K562 (cell line): ENCODE measurements around the gene HIVEP2. TPM values are rescaled to one million over a fixed set of nuclear protein-coding genes. Genes with fewer than 3 reads are reported as not detected.

Source experiments
- ATAC-seq: fragments of 200-7000 bp; cut with Tn5 transposase; 3 replicates; pipeline ENCODE4 v1.9.1; 2020; ENCODE audit warnings: moderate library complexity
- BruUV-seq: library from RNA; stranded (reverse); fragments of 400-500 nt; replicated peaks from 2 replicates; lab custom pipeline; 2021; lab: Mats Ljungman, UMichigan
- CTCF ChIA-PET: fragments of 300-600 bp; formaldehyde crosslinking; extraction: SDS; loops from one replicate; lab custom pipeline; 2021; ENCODE audit warnings: low intra/inter-chr PET ratio; lab: Yijun Ruan, JAX
- POLR2A ChIA-PET: fragments of 300-600, 350-650 bp; sonication (Branson Sonifier 250); formaldehyde crosslinking; extraction: SDS; loops from one replicate; lab custom pipeline; 2021; ENCODE audit warnings: antibody characterized with exemption, inconsistent platforms; lab: Yijun Ruan, JAX
- DNase-seq, 4 experiments: peaks; one replicate each; pipeline versions ENCODE4 v3.0.0 to v3.0.0-alpha.2; 2011 to 2018; ENCODE audit warnings: low spot score in 3 of 4, mixed read lengths in 3 of 4; ENCODE audit errors: extremely low read depth in 1 of 4
- FAIRE-seq: peaks from 2 replicates; lab custom pipeline; 2011; peaks lifted over from hg19 to GRCh38; lab: Jason Lieb, UNC
- H2AFZ ChIP-seq: 2 replicates; pipeline ENCODE4 v1.6.0; 2011; ENCODE audit warnings: low read depth, low read length, control low read depth, inconsistent platforms
- H3K27ac ChIP-seq: fragments of 200-600 bp; 3 replicates; pipeline ENCODE4 v1.8.0; 2011; ENCODE audit warnings: low read depth, mild to moderate bottlenecking, control low read depth, inconsistent platforms, low read length, moderate library complexity, mixed read lengths; ENCODE audit errors: extremely low read depth
- H3K27me3 ChIP-seq, 2 experiments: fragments of 300-600 bp in 1 of 2; 2 replicates in 1 of 2; 3 replicates in 1 of 2; pipeline versions ENCODE4 v1.6.0 to v1.8.0; 2011; ENCODE audit warnings: inconsistent platforms in 2 of 2, low read length in 2 of 2, mild to moderate bottlenecking in 1 of 2, mixed read lengths in 1 of 2, moderate library complexity in 1 of 2; ENCODE audit not compliant: control insufficient read depth in 2 of 2, insufficient read depth in 2 of 2
- H3K36me3 ChIP-seq: fragments of 300-600 bp; 3 replicates; pipeline ENCODE4 v1.8.0; 2011; ENCODE audit warnings: mild to moderate bottlenecking, low read length, inconsistent platforms; ENCODE audit not compliant: control insufficient read depth, insufficient read depth
- H3K4me1 ChIP-seq, 2 experiments: fragments of 200-600 bp in 1 of 2; replicated peaks in 1 of 2; 2 replicates in 1 of 2; 3 replicates in 1 of 2; pipeline versions ENCODE4 v1.5.1 to v1.8.0; 2011; ENCODE audit warnings: inconsistent platforms in 2 of 2, low read length in 2 of 2, mild to moderate bottlenecking in 1 of 2, mixed read lengths in 1 of 2, moderate library complexity in 1 of 2; ENCODE audit not compliant: control insufficient read depth in 2 of 2, insufficient read depth in 2 of 2
- H3K4me2 ChIP-seq: 2 replicates; pipeline ENCODE4 v1.6.1; 2011; ENCODE audit warnings: low read length, control low read depth, inconsistent platforms, mixed read lengths; ENCODE audit not compliant: insufficient read depth
- H3K4me3 ChIP-seq: fragments of 200-600 bp; sonication (generic), shearing (Covaris generic); 2 replicates; pipeline ENCODE4 v1.5.1; 2016; ENCODE audit warnings: control low read depth, inconsistent platforms
- H3K79me2 ChIP-seq: fragments of 200-600 bp; 3 replicates; pipeline ENCODE4 v1.8.0; 2011; ENCODE audit warnings: low read length, inconsistent platforms; ENCODE audit not compliant: control insufficient read depth, insufficient read depth
- H3K9ac ChIP-seq, 2 experiments: 2 replicates each; pipeline versions ENCODE4 v1.6.0 to v1.6.1; 2011; ENCODE audit warnings: low read depth in 2 of 2, low read length in 2 of 2, control low read depth in 1 of 2, inconsistent platforms in 1 of 2, mild to moderate bottlenecking in 1 of 2, mixed read lengths in 1 of 2; ENCODE audit not compliant: insufficient read depth in 1 of 2
- H3K9me1 ChIP-seq: one replicate; pipeline ENCODE4 v1.6.0; 2011; ENCODE audit warnings: inconsistent platforms, mild to moderate bottlenecking, low read length, moderate library complexity; ENCODE audit not compliant: control insufficient read depth, insufficient read depth
- H3K9me3 ChIP-seq: replicated peaks from 2 replicates; pipeline ENCODE4 v1.5.1; 2011; ENCODE audit warnings: low read depth, low read length, inconsistent platforms; ENCODE audit not compliant: control insufficient read depth, insufficient read depth
- H4K20me1 ChIP-seq: replicated peaks from 2 replicates; pipeline ENCODE4 v1.6.1; 2011; ENCODE audit warnings: low read length, inconsistent platforms, mixed read lengths; ENCODE audit not compliant: control insufficient read depth, insufficient read depth
- BACH1 ChIP-seq: fragments of 200-800 bp; sonication (Bioruptor generic); IDR thresholded peaks from 2 replicates; pipeline ENCODE4 v1.6.1; 2016; ENCODE audit warnings: missing genetic modification characterization, missing compliant biosample characterization
- CHCHD3 ChIP-seq: fragments of 250-450 bp; sonication (Bioruptor Pico); IDR thresholded peaks from 2 replicates; pipeline ENCODE4 v2.1.2; 2022; ENCODE audit warnings: mild to moderate bottlenecking
- GABPB2 ChIP-seq: fragments of 250-450 bp; sonication (Bioruptor Pico); conservative IDR thresholded peaks from 2 replicates; pipeline ENCODE4 v1.5.1; 2021; ENCODE audit warnings: mild to moderate bottlenecking
- RB1 ChIP-seq: fragments of 450-650 bp; IDR thresholded peaks from 2 replicates; pipeline ENCODE4 v1.6.1; 2017; ENCODE audit warnings: low read depth, mild to moderate bottlenecking
- ZNF165 ChIP-seq: fragments of 250-450 bp; sonication (Bioruptor Pico); IDR thresholded peaks from 2 replicates; pipeline ENCODE4 v1.4.0; 2020; ENCODE audit warnings: borderline replicate concordance
- WGBS: fragments of 100-300 bp; shearing (Covaris generic); methylation state at CpG from one replicate; pipeline ENCODE4 v1.1.6; 2016; ENCODE audit warnings: low coverage, mixed read lengths; ENCODE audit not compliant: insufficient coverage; ENCODE audit errors: missing lambda C conversion rate; 5-methylcytosine and 5-hydroxymethylcytosine counted together
- in situ Hi-C: fragments of 300-500 bp; cut with MboI; formaldehyde crosslinking; loops from 4 replicates; pipeline ENCODE4 v1.15.0; 2018; ENCODE audit warnings: inconsistent platforms, mixed read lengths
- intact Hi-C: fragments of 100-400 bp; cut with micrococcal nuclease; formaldehyde crosslinking; loops from 2 replicates; pipeline ENCODE4 v1.14.2; 2022
- polyA plus RNA-seq, 8 experiments: library from polyadenylated mRNA; depleted of rRNA in 4 of 8; stranded (reverse) in 5 of 8; unstranded in 3 of 8; fragments of >200 nt; fragmentation: Nextera tagmentation in 2 of 8; fragmentation: Illumina TruSeq in 1 of 8; extraction: Ambion mirVana in 2 of 8; extraction: Trizol in 1 of 8; gene quantifications; 2 replicates each; pipeline versions ENCODE4 v1.2.1 to v1.2.3, GENCODE V29; 2011 to 2014; ENCODE audit warnings: inconsistent platforms in 1 of 8, missing spikeins in 1 of 8
- total RNA-seq, 7 experiments: library from RNA; depleted of rRNA in 6 of 7; stranded (reverse); fragments of >200 nt in 6 of 7; fragmentation: Illumina TruSeq in 2 of 7; extraction: Trizol in 2 of 7; gene quantifications; 2 replicates each; pipeline versions ENCODE4 v1.2.1 to v1.2.3, GENCODE V29; 2011 to 2021; ENCODE audit warnings: low replicate concordance in 1 of 7
- TF ChIP-seq, protein P1 (sequence below): fragments of 250-450 bp; sonication (Bioruptor Pico); IDR thresholded peaks from 2 replicates; pipeline ENCODE4 v1.8.0; 2021; ENCODE audit warnings: moderate library complexity, mild to moderate bottlenecking, inconsistent platforms
- TF ChIP-seq, protein P2 (sequence below): sonication (generic); formaldehyde crosslinking; IDR thresholded peaks from 2 replicates; pipeline ENCODE4 v1.8.0; 2023; ENCODE audit warnings: missing genetic modification reagents, mild to moderate bottlenecking, borderline replicate concordance
- TF ChIP-seq, protein P3 (sequence below): sonication (generic); formaldehyde crosslinking; IDR thresholded peaks from 2 replicates; pipeline ENCODE4 v1.8.0; 2023; ENCODE audit warnings: mild to moderate bottlenecking, missing genetic modification reagents

The HIVEP2 gene
- total and polyA plus RNA-seq, 9 of the 15 experiments (the other 6 are each of a cell fraction or from before 2014, with no cell fraction given) = under 0.01 to 1.2 (median 0.31) TPM

DNA sequence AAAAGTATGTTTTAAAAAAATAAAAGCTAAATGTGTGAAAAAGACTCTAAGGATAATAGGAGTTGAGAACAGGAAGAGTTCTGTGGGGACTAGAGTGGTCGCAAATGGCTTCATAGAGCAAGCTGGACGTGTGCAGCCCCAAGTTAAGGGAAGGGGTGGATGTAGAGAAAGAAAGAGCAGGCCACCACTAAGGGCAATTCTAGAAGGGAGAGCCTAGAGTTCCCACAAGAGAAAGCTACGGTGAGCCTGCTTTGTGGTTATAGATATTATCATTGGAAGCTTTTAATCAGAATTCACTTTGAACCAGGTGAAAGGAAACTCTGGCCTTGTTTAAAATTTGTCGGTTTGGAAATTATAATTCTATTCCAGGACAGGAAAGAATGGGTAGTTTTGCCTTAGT is 101.6 kb downstream of the HIVEP2 start:
- Histone ChIP-seq H3K4me1 (0 out of 5 replicates have a peak, but pooled peaks cover 0 to 3% of the 10 kb centered on the region in 2 experiments), H3K4me3 (no peak overlapping the region), H3K36me3 (no peaks in the 10 kb centered on the region), H3K9ac (no peak overlapping the region), H3K9me1 (no peaks in the 10 kb centered on the region), H3K27me3 (peaks cover 12 to 16% of the 10 kb centered on the region in 2 experiments; a peak in 4 of 5 replicates), H3K27ac (no peak overlapping the region), H3K79me2 (no peaks in the 10 kb centered on the region), H3K4me2 (no peak overlapping the region), H2AFZ (no peak overlapping the region), H3K9me3 (no peaks in the 10 kb centered on the region), H4K20me1 (no peaks in the 10 kb centered on the region)
- POLR2A ChIA-PET = interaction anchor here (1.0 to 1.2 kb wide), 2 partner anchors 10 to 49 kb away, joined by 3 to 4 read pairs; no protein-coding TSS in a partner anchor
- in situ Hi-C loops (no loop called here), intact Hi-C loops (no loop called here)
- WGBS = 0% methylated on average over 4 of the region's 4 CpGs
- TF ChIP-seq, protein P1, sequence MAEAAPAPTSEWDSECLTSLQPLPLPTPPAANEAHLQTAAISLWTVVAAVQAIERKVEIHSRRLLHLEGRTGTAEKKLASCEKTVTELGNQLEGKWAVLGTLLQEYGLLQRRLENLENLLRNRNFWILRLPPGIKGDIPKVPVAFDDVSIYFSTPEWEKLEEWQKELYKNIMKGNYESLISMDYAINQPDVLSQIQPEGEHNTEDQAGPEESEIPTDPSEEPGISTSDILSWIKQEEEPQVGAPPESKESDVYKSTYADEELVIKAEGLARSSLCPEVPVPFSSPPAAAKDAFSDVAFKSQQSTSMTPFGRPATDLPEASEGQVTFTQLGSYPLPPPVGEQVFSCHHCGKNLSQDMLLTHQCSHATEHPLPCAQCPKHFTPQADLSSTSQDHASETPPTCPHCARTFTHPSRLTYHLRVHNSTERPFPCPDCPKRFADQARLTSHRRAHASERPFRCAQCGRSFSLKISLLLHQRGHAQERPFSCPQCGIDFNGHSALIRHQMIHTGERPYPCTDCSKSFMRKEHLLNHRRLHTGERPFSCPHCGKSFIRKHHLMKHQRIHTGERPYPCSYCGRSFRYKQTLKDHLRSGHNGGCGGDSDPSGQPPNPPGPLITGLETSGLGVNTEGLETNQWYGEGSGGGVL = no peak
- TF ChIP-seq CHCHD3 (CRISPR knock-in tag) (no peak), ZNF165 (CRISPR knock-in tag) (no peak), GABPB2 (CRISPR knock-in tag) (no peak), RB1 (no peak), BACH1 (tag) (no peak)
- TF ChIP-seq, protein P2, sequence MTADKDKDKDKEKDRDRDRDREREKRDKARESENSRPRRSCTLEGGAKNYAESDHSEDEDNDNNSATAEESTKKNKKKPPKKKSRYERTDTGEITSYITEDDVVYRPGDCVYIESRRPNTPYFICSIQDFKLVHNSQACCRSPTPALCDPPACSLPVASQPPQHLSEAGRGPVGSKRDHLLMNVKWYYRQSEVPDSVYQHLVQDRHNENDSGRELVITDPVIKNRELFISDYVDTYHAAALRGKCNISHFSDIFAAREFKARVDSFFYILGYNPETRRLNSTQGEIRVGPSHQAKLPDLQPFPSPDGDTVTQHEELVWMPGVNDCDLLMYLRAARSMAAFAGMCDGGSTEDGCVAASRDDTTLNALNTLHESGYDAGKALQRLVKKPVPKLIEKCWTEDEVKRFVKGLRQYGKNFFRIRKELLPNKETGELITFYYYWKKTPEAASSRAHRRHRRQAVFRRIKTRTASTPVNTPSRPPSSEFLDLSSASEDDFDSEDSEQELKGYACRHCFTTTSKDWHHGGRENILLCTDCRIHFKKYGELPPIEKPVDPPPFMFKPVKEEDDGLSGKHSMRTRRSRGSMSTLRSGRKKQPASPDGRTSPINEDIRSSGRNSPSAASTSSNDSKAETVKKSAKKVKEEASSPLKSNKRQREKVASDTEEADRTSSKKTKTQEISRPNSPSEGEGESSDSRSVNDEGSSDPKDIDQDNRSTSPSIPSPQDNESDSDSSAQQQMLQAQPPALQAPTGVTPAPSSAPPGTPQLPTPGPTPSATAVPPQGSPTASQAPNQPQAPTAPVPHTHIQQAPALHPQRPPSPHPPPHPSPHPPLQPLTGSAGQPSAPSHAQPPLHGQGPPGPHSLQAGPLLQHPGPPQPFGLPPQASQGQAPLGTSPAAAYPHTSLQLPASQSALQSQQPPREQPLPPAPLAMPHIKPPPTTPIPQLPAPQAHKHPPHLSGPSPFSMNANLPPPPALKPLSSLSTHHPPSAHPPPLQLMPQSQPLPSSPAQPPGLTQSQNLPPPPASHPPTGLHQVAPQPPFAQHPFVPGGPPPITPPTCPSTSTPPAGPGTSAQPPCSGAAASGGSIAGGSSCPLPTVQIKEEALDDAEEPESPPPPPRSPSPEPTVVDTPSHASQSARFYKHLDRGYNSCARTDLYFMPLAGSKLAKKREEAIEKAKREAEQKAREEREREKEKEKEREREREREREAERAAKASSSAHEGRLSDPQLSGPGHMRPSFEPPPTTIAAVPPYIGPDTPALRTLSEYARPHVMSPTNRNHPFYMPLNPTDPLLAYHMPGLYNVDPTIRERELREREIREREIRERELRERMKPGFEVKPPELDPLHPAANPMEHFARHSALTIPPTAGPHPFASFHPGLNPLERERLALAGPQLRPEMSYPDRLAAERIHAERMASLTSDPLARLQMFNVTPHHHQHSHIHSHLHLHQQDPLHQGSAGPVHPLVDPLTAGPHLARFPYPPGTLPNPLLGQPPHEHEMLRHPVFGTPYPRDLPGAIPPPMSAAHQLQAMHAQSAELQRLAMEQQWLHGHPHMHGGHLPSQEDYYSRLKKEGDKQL (CRISPR knock-in tag) = no peak
- TF ChIP-seq, protein P3, sequence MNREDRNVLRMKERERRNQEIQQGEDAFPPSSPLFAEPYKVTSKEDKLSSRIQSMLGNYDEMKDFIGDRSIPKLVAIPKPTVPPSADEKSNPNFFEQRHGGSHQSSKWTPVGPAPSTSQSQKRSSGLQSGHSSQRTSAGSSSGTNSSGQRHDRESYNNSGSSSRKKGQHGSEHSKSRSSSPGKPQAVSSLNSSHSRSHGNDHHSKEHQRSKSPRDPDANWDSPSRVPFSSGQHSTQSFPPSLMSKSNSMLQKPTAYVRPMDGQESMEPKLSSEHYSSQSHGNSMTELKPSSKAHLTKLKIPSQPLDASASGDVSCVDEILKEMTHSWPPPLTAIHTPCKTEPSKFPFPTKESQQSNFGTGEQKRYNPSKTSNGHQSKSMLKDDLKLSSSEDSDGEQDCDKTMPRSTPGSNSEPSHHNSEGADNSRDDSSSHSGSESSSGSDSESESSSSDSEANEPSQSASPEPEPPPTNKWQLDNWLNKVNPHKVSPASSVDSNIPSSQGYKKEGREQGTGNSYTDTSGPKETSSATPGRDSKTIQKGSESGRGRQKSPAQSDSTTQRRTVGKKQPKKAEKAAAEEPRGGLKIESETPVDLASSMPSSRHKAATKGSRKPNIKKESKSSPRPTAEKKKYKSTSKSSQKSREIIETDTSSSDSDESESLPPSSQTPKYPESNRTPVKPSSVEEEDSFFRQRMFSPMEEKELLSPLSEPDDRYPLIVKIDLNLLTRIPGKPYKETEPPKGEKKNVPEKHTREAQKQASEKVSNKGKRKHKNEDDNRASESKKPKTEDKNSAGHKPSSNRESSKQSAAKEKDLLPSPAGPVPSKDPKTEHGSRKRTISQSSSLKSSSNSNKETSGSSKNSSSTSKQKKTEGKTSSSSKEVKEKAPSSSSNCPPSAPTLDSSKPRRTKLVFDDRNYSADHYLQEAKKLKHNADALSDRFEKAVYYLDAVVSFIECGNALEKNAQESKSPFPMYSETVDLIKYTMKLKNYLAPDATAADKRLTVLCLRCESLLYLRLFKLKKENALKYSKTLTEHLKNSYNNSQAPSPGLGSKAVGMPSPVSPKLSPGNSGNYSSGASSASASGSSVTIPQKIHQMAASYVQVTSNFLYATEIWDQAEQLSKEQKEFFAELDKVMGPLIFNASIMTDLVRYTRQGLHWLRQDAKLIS (CRISPR knock-in tag) = no peak
- CTCF ChIA-PET = no interaction called here
- FAIRE-seq (no peak), ATAC-seq (no peak), DNase-seq (no peak)
- no TSS peak for BruUV-seq
